HG02970 (cell line): ENCODE data around the gene RIPOR1.

Experiments
- ATAC-seq: cut with Tn5 transposase; IDR thresholded peaks from one replicate; pipeline ENCODE4 v1.9.1; 2021; ENCODE audit warnings: mild to moderate bottlenecking, moderate library complexity, moderate number of reproducible peaks; ENCODE audit not compliant: unreplicated experiment, low FRiP score

RIPOR1 gene

GRCh38 chr16:67537636-67538591 lies 9.3 kb downstream of the RIPOR1 start:
- ATAC-seq, result peak; percentile 32

- no peak for ATAC-seq
Measured at GRCh38 chr16:67538666-67539101, 10.1 kb downstream of the RIPOR1 start.

DNA sequence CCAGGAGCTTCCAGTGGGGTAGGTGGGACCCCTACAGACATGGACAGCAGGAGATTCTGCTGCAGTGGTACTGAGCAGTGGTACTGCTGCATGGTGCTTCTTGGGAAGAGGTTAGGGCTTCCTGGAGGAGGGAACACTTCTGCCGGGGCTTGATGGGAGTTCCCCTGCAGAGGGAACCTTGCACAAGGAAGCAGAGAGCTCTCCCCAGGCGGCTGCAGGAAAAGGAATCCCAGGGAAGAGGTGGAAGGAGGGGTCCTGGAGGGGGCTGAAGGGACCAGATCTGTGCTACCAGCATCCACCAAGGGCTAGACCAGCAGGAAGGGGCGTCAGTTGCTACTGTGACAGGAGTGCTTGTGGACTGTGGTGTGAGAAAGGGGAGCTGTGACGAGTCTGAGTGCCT lies 10.6 kb downstream of the RIPOR1 start:
- no peak for ATAC-seq

DNA sequence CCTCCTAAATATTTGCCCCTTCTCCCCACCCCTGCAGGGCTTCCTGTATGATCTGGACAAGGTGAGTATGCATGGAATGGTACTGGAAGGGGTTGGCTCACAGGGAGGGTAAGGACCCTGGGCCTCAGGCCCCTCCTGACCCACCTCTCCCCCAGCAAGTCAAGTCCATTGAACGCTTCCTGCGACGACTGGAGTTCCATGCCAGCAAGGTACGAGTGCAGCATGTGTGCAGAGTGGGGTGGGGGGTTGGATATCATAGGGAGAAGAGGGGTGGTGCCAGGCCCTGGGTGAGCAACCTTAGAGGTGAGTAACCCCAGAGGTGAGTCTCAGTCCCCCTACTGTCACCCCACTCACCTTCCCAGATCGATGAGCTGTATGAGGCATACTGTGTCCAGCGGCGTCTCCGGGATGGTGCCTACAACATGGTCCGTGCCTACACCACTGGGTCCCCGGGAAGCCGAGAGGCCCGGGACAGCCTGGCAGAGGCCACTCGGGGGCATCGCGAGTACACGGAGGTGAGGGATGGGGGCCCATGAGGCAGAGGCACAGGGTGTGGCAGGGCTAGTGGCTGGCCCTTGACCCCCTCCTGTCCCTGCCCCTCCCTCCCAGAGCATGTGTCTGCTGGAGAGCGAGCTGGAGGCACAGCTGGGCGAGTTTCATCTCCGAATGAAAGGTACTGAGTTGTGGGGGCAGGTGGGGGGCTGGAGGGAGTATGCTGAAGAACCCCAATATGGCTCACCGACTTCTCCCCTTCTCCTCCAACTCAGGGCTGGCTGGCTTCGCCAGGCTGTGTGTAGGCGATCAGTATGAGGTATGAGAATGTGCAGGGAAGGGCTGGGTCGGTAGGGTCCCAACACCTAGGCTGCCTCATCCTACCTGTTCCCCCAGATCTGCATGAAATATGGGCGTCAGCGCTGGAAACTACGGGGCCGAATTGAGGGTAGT lies 11.3 kb downstream of the RIPOR1 start:
- ATAC-seq, result no peak

DNA sequence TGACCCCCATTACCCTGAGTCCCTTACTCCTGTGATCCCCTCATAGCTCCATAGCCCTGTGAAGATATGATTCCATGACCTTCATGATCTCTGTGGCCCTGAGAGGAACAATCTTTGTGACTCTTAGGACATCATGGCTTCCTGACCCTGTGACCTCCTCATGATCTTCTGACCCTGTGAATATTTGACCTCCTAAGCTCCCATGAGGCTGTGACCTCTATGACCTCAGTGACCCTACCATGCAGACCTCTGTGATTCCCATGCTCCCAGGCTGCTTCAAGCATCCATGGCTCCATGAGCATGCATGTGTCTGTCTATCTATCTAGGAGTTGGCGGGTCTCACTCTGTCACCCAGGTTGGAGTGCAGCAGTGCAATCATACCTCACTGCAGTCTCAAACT lies 12.1 kb downstream of the RIPOR1 start:
- no peak for ATAC-seq

GRCh38 chr16:67541391-67542263 lies 13.0 kb downstream of the RIPOR1 start:
- ATAC-seq, result no peak

- no peak for ATAC-seq
Measured at GRCh38 chr16:67542464-67542863, 13.8 kb downstream of the RIPOR1 start.

DNA sequence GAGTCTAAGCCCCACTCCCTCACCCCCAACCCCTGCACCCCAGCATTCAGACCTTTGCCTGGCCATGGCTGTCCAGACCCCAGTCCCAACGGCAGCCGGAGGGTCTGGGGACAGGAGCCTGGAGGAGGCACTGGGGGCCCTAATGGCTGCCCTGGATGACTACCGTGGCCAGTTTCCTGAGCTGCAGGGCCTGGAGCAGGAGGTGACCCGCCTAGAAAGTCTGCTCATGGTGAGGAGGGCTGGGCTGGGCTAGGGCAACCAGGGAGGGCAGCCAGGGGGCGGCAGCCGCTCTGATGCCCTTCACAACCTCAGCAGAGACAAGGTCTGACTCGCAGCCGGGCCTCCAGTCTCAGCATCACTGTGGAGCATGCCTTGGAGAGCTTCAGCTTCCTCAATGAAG lies 14.4 kb downstream of the RIPOR1 start:
- ATAC-seq, result no peak

- no peak for ATAC-seq
Measured at GRCh38 chr16:67543582-67543981, 15.0 kb downstream of the RIPOR1 start.

GRCh38 chr16:67544329-67544841 lies 15.8 kb downstream of the RIPOR1 start:
- no peak for ATAC-seq

- no peak for ATAC-seq
Measured at GRCh38 chr16:67544844-67545664, 16.4 kb downstream of the RIPOR1 start.

DNA sequence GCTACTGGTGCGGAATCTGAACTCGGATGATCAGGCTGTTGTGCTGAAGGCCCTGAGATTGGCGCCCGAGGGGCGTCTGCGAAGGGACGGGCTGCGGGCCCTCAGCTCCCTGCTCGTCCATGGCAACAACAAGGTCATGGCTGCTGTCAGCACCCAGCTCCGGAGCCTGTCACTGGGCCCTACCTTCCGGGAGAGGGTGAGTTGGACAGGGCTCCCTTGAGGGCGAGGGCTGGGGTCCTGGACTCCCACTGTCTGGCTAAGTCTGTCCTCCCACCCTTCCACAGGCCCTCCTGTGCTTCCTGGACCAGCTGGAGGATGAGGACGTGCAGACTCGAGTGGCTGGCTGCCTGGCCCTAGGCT lies 17.0 kb downstream of the RIPOR1 start:
- ATAC-seq, result no peak

GRCh38 chr16:67546091-67546501 lies 17.5 kb downstream of the RIPOR1 start:
- no peak for ATAC-seq

DNA sequence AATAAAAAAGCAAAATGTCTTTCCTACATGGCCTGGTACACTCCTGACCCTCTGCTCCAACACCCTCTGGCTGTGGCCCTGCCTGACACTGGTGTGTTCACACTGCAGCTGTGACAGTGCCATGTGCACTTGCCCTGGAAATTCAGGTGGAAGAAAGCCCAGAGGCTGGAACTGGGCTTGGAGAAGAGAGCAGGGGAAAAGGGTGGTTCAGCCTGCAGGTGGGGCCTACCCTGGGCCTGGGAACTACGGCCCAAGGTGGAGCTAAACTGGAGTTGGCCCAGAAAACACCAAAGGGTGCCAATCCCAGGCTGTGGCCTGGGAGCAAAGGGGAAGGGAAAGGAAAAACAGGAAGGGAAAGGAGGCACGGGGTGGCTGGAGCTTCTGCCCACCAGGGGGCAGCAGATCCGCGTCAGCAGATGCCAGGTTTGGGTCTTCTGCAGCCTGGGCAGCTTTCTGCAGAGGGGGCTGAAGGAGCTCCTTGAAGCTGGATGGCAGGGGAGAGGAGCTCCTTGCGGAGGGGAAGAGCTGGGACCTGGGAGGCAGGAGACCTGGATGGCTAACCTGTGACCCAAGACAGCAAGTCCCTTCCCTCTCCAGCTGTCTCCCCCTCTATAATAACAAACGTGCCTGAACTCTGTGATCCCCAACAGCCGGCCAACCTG lies 18.3 kb downstream of the RIPOR1 start:
- ATAC-seq, result peak; percentile 39

- no peak for ATAC-seq
Measured at GRCh38 chr16:67547423-67548264, 19.0 kb downstream of the RIPOR1 start.

- no peak for ATAC-seq
Measured at GRCh38 chr16:67548265-67549126, 19.9 kb downstream of the RIPOR1 start.

GRCh38 chr16:67549240-67549639 lies 20.6 kb downstream of the RIPOR1 start:
- no peak for ATAC-seq
